ENCODE measurements around the gene TACC2. TPM values are rescaled to one million over a fixed set of nuclear protein-coding genes. Genes with fewer than 3 reads are reported as not detected.

Gene TACC2
- total and polyA plus RNA-seq, 2 donors (not counting 3 experiments of a cell fraction or from before 2014, with no cell fraction given): 14.4 to 46.2 TPM

GRCh38 chr10:122280156-122280555 lies 291.2 kb downstream of the TACC2 start:
- dilution Hi-C loops (cut with MboI; ENCODE audit: extremely low pct_ligation_motif_present, low sequenced_read_pairs) (loop anchor here (25.0 kb wide), 1 partner anchor 157 kb away; no protein-coding TSS in a partner anchor), intact Hi-C loops (cut with micrococcal nuclease) (no loop called here)
- Histone ChIP-seq H3K4me3 (replicated peaks in 1 of 3; ENCODE audit: insufficient read depth in 1 of 3, low read depth in 1 of 3, low read length in 3 of 3) (no peak overlapping the region), H3K79me2 (ENCODE audit: control insufficient read depth, insufficient read depth, low read length) (no peaks in the 10 kb centered on the region), H3K4me2 (ENCODE audit: insufficient read depth, low read length) (no peak overlapping the region), H2AFZ (ENCODE audit: low read depth, low read length) (no peak overlapping the region), H3K27ac (ENCODE audit: insufficient read depth, low read depth, low read length) (no peak overlapping the region), H3K9ac (replicated peaks; ENCODE audit: extremely low read depth, insufficient read depth, low read length) (no peak overlapping the region), H4K20me1 (replicated peaks; ENCODE audit: control insufficient read depth, extremely low read depth, insufficient read depth, low read length) (no peaks in the 10 kb centered on the region), H3K9me3 (replicated peaks; ENCODE audit: control insufficient read depth, insufficient read depth, low read length) (no peaks in the 10 kb centered on the region), H3K4me1 (ENCODE audit: control insufficient read depth, extremely low read depth, insufficient read depth, low read length) (peaks cover 2% of the 10 kb centered on the region), H3K27me3 (ENCODE audit: control insufficient read depth in 2 of 2, insufficient read depth in 2 of 2, low read length in 2 of 2) (no peaks in the 10 kb centered on the region), H3K9me1 (replicated peaks; ENCODE audit: control insufficient read depth, extremely low read depth, insufficient read depth, low read length) (no peaks in the 10 kb centered on the region), H3K36me3 (ENCODE audit: control insufficient read depth in 2 of 2, extremely low read depth in 1 of 2, insufficient read depth in 2 of 2, low read length in 2 of 2) (no peaks in the 10 kb centered on the region)
- FAIRE-seq: no peak
- ChIA-PET POLR2A (no interaction called here), CTCF (interaction anchor here (0.6 to 4.2 kb wide), 57 partner anchors 8 to 763 kb away, joined by 3 to 77 read pairs (median 4); partner anchors contain the start of genes BTBD16, C10orf120 and PLEKHA1)
- BruUV-seq (replicated peaks): no TSS peak
- DNase-seq (ENCODE audit: low read depth, low spot score): no peak
- TF ChIP-seq POLR2AphosphoS5 (IDR thresholded peaks at IDR 0.05; ENCODE audit: insufficient read depth, low read depth, low read length): no peak
- TF ChIP-seq FOS (IDR thresholded peaks at IDR 0.05; ENCODE audit: borderline replicate concordance, insufficient read depth, low read length): no peak
- no peak for TF ChIP-seq MAX (IDR thresholded peaks at IDR 0.05; ENCODE audit: insufficient read depth, insufficient read length)
- no peak for TF ChIP-seq GATA2 (IDR thresholded peaks at IDR 0.05; ENCODE audit: insufficient read depth, insufficient read length, low read depth, low read length)
- no peak for TF ChIP-seq JUN (IDR thresholded peaks at IDR 0.05; ENCODE audit: borderline replicate concordance, insufficient read depth, insufficient read length, low read depth)
- no peak for TF ChIP-seq CTCF (IDR thresholded peaks at IDR 0.05; ENCODE audit: extremely low read depth in 1 of 2, insufficient read depth in 1 of 2, low read depth in 1 of 2, low read length in 2 of 2)
- TF ChIP-seq POLR2A (IDR thresholded peaks at IDR 0.05; ENCODE audit: low read depth, low read length): no peak
- TF ChIP-seq MYC (IDR thresholded peaks at IDR 0.05; ENCODE audit: low read depth, low read length): no peak
